Measurements from ENCODE around the gene MTRR.
A peak's percentile ranks its signal among the peaks of the same experiment; 100 is the strongest.

Gene MTRR

DNA sequence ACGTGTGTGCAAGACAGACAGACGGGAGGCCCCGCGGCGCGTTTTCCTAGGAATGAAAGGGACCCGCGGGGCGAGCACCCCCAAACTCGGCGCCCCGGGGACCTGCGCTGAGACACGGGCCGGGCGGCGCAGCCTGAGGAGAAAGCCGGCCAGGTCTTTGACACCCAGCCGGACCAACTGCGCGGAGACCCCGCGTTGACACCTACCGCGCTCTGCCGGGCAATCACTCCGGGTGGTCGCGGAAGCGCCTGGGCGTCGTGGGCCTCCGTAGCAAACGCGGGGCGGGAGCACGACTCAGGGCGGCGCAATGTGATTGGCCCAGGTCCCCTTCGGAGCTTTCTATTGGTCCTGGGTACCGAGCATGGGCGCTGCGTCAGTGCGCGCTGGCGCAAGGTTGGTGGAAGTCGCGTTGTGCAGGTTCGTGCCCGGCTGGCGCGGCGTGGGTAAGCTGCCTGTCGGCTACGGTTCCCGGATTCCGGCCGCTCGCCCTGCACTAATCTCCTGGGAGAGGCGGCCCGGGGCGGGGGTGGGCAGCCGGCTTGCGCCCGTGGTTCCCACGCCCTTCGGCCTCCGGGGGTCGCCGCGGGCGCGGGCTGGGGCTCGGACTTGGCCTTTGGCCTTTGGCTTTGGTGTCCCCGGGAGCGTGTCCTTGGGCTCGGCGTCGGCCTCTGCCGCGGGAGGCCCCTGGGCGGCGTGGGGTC lies at the start of gene MTRR, which contains the start of gene FASTKD3:
Gene MTRR, plus strand, starts transcription at position 376 of the 701 bp plus-strand sequence. CDS start 1,647 bp downstream, outside the sequence.
Gene FASTKD3, minus strand, starts transcription at position 259 of the 701 bp plus-strand sequence. CDS start 948 bp downstream, outside the sequence.
- peak; percentile 86 for DNase-seq

DNA sequence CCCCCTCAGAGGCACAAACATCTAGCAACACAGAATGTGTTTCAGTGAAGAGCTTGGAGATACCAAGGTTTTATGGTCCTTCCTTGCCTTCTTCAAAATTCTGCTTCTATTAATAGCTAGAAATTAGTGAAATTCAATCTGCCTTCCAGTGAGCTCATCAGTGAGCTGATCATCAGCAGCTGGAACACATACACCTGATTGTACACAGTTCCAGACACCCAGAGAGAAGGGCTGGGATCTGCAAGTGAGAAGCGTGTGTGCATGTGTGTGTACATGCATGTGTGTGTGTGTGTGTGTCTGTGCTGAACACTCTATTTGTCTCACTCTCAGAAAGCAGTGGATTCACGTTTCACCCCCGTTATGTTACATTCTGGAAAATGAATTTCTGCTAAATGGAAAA lies 46.5 kb upstream of the MTRR start:
- DNase-seq: no peak

DNA sequence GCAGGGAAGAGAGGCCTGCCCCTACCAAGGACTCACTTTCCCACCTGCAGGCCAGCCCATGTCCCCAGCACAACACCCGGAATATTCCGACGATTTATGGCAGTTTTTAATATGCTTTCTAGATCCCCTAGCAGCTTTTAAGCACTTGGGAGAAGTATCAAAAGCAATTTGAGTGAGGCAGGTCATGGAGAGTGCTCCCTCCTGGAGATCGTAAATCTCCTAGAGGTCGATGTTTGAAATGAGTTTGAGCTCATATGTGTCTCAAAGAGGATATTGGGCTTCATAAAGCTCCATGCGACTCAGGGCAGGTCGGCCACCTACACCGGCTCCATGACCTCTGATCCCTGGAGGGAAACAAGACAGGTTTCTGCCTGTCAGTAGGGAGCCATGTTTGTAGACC lies 45.4 kb upstream of the MTRR start:
- DNase-seq: no peak

DNA sequence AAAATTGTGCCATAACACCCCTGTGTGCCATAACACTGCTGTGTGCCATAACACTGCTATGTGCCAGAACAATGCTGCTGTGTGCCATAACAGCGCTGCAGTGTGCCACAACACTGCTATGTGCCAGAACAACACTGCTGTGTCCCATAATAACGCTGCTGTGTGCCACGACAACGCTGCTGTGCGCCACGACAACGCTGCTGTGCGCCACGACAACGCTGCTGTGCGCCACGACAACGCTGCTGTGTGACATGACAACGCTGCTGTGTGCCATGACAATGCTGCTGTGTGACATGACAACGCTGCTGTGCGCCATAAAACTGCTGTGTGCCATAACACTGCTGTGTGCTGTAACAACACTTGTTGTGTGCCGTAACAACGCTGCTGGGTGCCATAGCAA lies 44.0 kb upstream of the MTRR start:
- DNase-seq: no peak

DNA sequence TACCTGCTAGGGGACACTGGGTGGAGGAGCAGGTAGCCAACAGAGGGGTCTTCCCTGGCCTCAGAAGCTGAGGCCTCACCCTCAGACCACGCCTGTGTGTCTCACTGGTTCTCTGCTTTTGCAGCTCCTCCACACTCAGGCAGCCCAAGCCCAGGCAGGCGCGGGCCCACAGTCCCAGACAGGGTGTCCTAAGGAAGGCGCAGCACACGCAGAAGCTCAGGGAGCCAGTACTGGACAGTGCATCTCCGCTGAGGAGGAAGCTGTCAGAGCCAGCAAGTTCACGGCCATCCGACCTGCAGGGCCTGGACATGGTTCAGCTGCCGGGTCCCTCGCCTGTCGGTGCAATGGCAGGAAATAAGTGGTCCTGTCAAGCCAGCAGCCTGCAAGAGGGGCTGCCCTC lies 43.3 kb upstream of the MTRR start:
- DNase-seq: no peak

DNA sequence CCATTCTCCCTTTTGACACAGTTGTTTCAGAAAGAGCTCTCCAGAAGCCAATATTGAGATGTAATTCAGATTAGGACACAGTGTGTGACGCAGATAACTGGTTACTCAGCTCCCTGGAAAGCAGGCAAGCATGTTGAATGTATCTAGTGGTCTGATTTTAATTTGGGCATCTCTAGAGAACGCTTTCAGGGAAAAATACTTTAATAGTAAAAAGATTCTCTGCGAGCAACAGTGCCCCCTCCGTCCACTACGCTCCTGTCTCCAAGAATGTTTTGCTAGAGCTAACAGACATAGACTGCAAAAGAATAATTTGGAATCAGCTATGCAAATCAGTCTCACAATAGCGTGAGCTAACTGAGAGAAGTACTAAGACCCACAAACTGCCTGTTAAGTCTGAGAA lies 41.3 kb upstream of the MTRR start:
- no peak for DNase-seq

DNA sequence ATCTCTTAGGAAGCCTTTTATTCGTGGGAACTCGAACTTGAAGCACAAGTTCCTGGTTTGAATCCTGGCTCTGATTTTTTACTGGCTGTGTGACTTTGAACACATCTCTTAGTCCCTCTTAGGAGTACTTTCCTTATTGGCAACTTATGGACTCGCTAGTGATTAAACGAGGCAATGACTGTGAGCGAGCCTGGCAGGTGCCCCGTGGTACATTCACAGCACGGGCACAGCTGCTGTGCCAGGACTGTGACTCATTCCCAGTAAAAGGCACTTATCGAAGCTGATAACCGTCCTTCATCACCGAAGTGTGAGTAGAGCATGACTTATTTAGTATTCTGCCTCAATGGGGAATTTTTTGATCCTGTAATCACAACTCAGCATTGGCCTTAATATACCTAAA lies 40.7 kb upstream of the MTRR start:
- no peak for DNase-seq

DNA sequence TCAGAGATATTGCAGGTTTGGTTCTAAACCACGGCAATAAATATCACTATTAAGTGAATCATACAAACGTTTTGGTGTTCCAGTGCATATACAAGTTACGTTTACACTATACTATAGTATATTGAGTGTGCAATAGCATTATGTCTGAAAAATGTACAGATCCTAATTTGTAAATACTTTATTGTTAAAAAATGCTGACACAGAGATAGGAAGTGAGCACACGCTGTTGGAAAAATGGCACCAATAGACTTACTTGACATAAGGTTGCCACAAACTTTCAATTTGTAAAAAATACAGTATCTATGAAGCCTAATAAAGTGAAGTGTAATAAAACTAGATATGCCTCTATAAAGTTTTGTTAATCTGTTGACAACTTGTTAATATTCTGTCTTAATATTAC lies 34.0 kb upstream of the MTRR start:
- no peak for DNase-seq

DNA sequence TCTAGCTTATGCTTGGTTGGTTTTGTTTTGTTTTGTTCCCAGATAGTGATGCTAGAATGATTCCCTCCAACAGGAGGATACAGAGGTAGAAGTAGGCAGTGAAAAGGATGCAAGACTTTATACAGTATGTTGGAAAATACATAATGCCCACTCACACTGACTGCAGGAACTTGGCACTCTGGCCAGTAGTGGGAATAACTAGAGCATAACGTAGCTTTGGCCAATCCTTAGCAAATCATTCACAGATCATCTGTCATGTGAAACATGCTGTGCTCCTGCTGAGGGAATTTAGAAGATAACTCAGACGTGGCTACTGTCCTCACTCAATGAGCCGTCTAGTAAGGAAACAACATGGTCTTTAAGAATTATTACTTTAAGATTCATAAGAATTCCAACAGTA lies 31.5 kb upstream of the MTRR start:
- DNase-seq: no peak

DNA sequence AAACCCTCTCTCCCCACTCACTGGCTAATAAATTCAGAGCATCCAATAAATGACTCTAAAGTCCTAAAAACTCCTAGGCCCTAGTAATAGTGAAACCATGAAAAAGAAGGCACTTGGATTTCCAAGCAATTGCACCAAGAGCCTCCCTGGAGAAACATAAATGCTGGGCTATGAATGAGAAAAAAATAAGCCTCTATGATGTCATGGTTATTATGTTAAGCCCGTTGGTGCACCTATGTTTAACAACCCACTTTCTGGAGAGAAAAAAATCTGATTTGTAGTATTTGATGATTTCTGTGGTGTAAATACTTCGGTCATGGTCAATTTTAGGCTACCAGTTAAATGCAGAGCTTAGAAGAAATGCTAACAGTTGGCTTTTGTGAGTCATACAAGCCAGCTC lies 26.4 kb upstream of the MTRR start:
- DNase-seq: no peak

DNA sequence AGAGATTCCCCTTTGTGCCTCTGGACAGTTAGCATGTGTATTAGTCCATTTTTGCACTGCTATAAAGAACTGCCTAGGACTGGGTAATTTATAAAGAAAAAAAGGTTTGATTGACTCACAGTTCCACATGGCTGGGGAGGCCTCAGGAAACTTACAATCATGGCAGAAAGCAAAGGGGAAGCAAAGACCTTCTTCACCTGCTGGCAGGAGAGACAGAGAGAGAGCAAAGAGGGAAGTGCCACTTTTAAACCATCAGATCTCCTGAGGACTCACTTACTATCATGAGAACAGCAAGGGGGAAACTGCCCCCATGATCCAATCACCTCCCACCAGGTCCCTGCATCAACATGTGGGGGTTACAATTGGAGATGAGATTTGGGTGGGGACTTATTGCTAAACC lies 24.0 kb upstream of the MTRR start:
- DNase-seq: no peak

DNA sequence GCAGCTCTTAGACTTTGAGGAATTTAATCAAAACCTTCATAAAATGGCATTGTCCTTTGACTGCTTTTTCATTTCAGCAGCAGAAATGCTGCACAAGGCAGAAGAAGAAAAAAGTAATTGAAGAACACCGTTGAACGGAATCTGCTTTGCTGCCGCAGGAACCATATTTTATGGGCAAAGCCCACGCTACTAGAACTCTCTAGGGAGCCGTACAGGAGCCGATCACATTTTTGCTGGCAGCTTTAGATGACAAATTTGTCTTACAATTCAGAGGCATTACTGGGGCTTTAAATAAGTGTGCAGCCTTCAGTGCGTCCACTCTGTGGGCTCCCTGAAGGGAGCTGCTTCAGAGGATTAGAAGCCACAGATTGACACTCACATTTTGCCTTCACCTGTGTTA lies 23.4 kb upstream of the MTRR start:
- no peak for DNase-seq

DNA sequence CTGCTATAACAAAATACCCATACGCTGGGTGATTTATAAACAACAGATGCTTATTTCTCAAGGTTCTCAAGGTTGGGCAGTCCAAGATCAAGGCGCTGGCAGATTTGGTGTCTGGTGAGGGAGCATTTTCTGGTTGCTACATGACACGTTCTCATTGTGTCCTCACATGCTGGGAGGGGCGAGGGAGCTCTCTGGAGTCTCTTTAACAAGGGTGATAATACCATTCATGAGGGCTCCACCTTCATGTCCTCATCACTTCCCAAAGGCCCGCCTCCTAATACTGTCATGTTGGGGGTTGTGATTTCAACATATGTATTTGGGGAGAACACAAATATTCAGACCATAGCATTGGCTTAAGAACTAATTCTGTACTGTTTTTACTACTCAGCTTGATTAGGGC lies 22.6 kb upstream of the MTRR start:
- no peak for DNase-seq

DNA sequence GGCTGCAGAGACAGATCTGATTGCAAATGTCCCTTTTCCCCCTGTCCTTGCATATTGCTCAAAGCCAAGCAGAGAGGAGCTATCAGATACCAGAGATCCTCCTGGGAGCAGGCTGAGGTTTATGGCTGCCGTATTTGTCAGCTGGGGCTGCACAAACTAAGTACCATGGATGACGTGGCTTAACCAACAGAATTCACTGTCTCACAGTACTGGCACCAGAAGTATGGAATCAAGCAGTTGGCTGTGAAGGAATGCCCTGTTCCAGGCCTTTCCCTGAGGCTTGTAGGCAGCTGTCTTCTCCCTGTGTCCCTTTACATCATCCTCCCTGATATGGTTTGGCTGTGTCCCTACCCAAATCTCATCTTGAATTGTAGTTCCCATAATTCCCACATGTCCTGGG lies 20.7 kb upstream of the MTRR start:
- DNase-seq: no peak

DNA sequence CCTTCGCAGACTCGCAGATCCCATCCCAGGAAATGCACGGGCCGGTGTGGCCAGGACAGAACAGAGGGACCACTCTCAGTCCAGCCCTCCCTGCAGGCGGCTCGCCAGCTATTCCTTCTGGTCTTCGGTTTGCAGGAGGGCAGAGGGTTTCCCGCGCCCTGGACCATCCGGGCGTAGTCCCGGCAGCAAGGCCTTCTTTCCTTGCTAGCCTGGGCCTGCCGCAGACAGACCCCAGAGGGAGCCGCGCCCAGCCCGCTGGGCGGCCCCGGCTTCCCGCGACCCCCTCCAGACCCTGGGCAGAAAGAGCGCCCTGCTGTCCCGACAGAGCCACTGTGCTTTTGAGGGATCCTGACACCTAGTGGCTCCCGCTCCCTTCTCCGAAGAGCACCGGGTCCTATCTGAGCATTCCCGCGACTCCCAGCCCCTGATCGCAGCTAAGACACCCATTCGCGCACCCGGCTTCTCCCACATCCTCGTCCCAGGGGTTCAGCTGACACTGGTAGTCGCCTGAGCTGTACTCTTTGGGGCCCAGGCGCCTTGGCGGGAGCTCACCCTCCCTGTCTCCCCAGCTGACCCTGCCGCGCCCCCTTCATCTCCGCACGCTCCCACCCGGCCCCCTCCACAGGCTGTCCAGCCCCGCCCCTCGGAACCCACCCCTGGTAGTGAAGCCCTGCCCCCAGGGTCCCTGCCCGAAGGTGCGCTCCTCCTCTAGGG lies 19.1 kb upstream of the MTRR start:
- no peak for DNase-seq

DNA sequence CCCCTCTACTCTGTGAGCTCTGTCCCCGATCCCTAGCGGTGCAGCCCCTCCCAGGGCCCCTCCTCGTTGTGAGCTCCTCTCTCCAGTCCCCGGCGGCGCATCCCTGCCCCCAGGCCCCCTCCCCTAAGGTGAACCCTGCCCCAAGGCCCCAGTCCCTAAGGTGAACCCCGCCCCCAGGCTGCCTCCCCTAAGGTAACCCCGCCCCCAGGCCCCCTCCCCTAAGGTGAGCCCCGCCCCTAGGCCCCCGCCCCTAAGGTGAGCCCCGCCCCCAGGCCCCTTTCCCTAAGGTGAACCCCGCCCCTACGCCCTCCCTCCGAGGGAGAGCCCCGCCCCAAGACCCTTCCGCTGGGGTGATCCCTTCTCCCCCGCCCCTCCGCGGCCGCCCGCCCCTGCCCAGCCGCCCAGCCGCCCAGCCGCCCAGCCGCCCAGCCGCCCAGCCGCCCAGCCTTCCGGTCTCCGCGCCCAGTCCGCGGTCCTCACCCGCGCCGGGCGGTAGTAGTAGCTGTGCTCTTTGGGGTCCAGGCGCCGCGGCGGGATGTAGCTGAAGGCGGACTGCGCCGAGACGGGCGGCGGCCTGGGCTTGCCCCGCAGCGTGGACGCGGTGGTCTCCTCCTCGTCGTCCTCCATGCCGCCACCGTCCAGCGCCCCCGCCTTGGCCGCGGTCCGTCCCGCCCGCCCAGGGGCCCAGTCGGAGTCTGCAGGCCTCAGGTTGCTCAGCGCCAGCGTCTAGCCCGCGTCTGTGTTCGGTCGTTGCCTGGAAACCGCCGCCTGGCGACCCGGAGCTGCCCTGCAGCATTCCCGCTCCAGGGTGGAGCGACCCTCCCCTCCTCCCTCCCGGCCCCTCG lies 18.3 kb upstream of the MTRR start, which contains the start of gene CFAP90:
Gene CFAP90, minus strand, starts transcription at position 739 of the 845 bp plus-strand sequence. Its CDS starts 112 bp downstream, at position 627.
- DNase-seq: no peak

DNA sequence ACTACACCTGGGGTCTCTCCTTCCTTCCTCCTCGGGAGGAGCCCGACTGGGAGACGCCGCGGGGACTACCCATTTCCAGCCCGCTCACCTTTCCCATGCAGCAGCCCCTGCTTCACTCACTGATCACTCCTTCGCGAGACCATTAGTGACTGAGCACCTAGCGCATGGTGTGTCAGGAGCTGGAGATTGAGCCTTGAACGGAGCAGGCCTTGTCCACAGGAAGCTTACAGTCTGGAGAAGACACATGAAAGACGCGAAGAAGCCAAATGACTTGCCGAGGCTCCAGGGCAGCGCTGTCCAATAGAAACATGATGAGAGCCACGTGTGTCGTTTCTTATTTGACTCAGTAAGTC lies 17.7 kb upstream of the MTRR start:
- no peak for DNase-seq

DNA sequence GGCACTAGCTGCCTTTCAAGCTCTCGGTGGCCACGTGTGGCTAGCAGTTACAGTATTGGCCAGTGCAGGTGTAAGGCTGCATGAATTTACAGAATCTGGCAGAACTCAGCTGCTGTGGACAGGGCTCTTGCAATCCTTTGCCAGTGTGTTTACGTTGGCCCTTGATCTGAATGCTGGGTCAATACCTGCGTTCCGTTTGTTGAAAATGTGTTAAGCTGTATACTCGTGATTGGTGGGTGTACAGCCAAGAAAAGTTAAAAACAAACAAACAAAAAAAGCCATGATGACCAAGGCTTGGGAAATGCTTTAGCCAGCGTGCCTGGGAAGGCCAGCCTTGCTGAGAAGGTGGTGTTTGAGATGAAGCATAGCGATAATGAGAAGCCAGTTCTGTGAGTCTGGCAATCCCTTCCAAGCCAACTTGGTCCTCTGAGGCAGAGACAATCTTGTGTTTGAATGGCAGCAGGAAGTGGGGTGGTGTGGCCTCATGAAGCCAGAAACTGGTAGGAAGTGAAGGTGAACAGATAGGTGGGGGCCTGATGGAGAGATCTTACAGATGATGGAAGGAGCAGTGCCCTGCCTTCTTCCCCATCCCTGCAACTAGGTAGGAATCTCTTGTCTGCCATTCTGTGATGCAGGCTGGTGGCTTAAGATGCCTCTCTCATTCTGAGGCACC lies 17.2 kb upstream of the MTRR start:
- no peak for DNase-seq

DNA sequence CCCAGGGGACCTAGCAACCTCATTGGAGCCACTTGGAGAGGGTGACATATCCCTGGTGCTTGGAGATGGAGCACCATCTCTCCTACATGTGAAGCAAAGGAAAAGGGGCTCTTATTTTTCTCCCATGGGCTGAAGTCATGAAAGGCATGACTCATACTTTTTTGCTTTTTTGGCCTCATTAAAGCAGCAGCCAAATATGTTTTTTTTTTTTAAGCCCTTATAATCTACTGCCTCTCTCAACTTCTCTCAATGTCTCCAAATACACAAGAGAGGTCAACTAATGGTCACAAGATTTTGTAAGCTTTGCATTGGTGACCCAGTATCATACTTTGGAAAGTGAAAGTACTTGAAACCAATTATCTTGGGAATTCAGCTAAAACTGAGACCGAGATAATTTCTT lies 16.4 kb upstream of the MTRR start:
- no peak for DNase-seq

DNA sequence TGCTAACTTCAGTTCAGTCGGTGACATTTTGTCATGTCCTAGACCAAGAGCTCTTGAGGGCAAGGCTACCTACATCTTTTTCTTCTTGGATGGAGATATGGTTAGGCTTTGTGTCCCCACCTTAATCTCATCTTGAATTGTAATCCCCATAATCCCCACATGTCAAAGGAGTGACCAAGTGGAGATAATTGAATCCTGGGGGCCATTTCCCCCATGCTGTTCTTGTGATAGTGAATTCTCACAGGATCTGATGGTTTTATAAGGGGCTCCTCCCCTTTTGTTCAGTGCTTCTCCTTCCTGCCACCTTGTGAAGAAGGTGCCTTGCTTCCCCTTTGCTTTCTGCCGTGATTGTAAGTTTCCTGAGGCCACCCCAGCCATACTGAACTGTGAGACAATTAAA lies 16.0 kb upstream of the MTRR start:
- DNase-seq: no peak

DNA sequence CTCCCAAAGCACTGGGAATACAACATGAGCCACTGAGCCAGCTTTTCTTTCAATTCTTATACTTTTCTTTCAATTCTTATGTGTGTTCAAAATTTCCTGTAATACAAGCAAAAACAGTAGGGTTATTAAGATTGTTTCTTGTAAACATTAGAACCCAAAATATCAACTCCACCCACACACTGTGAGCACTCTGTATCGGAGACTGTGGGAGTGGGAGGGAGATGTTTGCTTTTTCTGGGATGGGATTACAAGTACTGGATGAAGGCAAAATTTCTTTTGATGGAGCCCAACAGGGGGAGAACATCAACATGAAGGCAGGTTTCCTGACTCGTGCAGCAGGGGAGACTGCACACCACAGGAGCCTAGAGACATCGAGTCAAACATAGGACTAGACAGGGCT lies 13.3 kb upstream of the MTRR start:
- DNase-seq: no peak

DNA sequence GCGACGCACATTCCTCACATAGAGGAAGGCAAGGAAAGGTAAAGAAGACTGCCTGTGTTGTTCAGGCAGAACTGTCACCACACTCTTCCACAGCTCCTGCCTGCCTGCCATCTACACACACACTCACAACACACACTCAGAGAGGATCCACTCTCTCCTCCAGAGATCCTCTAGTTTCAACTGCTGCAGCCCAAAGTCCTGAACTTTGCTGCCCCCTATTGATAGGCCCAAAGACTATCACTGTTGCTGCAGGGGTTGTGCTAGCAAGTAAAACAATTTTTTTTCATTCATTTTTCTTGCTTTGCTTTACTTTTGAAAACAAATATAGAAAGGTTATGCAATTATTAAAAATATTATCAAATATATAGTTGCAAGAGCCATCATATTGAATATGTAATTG lies 12.1 kb upstream of the MTRR start:
- no peak for DNase-seq

DNA sequence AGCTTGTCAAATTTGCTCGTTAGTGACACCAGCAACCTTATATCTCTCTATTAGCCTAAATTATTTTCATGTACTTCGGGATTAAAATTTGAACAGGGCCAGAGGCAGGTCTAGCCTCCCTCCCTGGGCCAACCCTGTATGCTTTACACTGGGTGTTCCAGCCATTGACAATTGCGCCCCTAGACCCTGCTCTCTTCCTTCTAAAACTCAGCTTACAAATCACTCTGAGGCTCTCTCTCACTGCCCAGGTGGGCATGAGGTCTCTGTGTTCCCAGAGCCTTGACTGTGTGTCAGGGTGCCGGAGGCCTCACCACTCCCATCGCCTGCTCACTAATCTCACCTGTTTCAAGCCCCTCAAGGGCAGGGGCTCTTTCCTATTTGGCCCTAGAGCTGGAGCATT lies 11.6 kb upstream of the MTRR start:
- DNase-seq: no peak

All from stimulated activated CD4-positive, alpha-beta T cell treated with anti-CD3 and anti-CD28 coated beads, Interleukin-12 subunit alpha, Interleukin-12 subunit beta, amount 100 ng/mL, for 4 hours (primary cell).